Measurements from ENCODE around the gene TMEM17. TPM values are rescaled to one million over a fixed set of nuclear protein-coding genes. Genes with fewer than 3 reads are reported as not detected.

The TMEM17 gene
- total and polyA plus RNA-seq, 2 of the 13 experiments (the other 11 are each of a cell fraction or from before 2014, with no cell fraction given), result 0.22 to 0.50 TPM

DNA sequence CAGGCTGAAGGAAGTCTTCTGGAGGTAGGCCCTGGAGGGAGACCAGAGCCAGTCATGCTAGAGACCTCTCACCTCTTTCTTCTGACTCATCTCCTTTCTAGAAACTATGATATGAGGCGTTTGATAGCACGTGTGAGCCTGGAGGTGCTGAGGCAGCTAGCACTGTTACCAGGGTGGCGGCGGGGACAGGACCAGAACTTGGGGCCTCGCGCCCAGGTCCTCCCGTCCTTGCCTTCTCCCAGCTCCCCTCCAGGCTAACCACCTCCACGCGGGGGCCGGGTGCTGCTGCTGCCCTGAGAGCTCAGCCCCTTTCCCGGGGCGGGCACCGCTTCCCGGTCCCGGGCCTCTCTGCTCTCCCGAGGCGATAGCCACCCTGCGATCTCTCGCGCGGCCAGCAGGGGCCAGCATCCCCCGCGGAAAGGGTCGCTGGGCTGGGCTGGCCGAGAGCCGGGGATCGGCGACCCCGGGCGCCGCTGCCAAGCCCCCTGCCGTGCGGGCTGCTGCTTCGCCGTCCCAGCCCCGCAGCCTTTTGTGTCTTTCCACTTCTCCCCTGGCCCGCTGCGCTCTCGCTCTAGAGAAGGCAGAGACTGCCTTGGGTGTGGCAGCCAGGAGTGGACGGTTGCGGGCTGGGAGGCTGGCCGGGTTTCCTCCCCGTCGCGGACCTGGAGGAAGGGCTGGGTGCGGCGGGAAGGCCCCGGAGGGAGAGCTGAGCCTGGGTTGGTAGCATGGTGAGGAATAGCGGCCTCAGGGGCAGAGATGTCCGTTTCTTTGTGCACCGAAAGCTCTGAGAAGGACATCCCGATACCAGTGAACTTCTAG is 49.1 kb downstream of the TMEM17 start (continued):
- TF ChIP-seq, protein P1, sequence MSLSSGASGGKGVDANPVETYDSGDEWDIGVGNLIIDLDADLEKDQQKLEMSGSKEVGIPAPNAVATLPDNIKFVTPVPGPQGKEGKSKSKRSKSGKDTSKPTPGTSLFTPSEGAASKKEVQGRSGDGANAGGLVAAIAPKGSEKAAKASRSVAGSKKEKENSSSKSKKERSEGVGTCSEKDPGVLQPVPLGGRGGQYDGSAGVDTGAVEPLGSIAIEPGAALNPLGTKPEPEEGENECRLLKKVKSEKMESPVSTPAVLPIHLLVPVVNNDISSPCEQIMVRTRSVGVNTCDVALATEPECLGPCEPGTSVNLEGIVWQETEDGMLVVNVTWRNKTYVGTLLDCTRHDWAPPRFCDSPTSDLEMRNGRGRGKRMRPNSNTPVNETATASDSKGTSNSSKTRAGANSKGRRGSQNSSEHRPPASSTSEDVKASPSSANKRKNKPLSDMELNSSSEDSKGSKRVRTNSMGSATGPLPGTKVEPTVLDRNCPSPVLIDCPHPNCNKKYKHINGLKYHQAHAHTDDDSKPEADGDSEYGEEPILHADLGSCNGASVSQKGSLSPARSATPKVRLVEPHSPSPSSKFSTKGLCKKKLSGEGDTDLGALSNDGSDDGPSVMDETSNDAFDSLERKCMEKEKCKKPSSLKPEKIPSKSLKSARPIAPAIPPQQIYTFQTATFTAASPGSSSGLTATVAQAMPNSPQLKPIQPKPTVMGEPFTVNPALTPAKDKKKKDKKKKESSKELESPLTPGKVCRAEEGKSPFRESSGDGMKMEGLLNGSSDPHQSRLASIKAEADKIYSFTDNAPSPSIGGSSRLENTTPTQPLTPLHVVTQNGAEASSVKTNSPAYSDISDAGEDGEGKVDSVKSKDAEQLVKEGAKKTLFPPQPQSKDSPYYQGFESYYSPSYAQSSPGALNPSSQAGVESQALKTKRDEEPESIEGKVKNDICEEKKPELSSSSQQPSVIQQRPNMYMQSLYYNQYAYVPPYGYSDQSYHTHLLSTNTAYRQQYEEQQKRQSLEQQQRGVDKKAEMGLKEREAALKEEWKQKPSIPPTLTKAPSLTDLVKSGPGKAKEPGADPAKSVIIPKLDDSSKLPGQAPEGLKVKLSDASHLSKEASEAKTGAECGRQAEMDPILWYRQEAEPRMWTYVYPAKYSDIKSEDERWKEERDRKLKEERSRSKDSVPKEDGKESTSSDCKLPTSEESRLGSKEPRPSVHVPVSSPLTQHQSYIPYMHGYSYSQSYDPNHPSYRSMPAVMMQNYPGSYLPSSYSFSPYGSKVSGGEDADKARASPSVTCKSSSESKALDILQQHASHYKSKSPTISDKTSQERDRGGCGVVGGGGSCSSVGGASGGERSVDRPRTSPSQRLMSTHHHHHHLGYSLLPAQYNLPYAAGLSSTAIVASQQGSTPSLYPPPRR (CRISPR knock-in tag; IDR thresholded peaks at IDR 0.05; ENCODE audit: borderline replicate concordance), result peak; percentile 55; the same call in 1 of the 2 replicates
- TF ChIP-seq HDAC2 (CRISPR knock-in tag; IDR thresholded peaks at IDR 0.05) (peak; percentile 80; the same call in 1 of the 2 replicates), MXI1 (IDR thresholded peaks at IDR 0.05; ENCODE audit: borderline replicate concordance, low read depth, low read length) (peak; percentile 63; the same call in 1 of the 3 replicates), RAD51 (IDR thresholded peaks at IDR 0.05; ENCODE audit: borderline replicate concordance) (no peak), ZFP90 (CRISPR knock-in tag; IDR thresholded peaks at IDR 0.05; ENCODE audit: borderline replicate concordance) (peak; percentile 92; the same call in 1 of the 2 replicates), U2AF1 (optimal IDR thresholded peaks at IDR 0.05; ENCODE audit: low read depth, low read length) (no peak), ZNF616 (CRISPR knock-in tag; IDR thresholded peaks at IDR 0.05; ENCODE audit: low read depth) (0 out of 2 replicates have a peak, but pooled peaks have one; percentile 69), ELF3 (CRISPR knock-in tag; IDR thresholded peaks at IDR 0.05) (peak; percentile 77), ZNF124 (CRISPR knock-in tag; IDR thresholded peaks at IDR 0.05) (no peak), ZEB1 (IDR thresholded peaks at IDR 0.05; ENCODE audit: insufficient replicate concordance, low read depth) (no peak), MEF2D (CRISPR knock-in tag; IDR thresholded peaks at IDR 0.05) (no peak), MTF2 (CRISPR knock-in tag; IDR thresholded peaks at IDR 0.05; ENCODE audit: borderline replicate concordance) (no peak), KLF12 (CRISPR knock-in tag; IDR thresholded peaks at IDR 0.05; ENCODE audit: borderline replicate concordance) (peak; percentile 81; the same call in 1 of the 2 replicates), JUND (CRISPR knock-in tag; IDR thresholded peaks at IDR 0.05) (peak; percentile 10; the same call in 1 of the 2 replicates), SYNCRIP (IDR thresholded peaks at IDR 0.05; ENCODE audit: insufficient read depth, low read depth, low read length) (no peak), SSRP1 (CRISPR knock-in tag; IDR thresholded peaks at IDR 0.05) (no peak), FOXJ3 (CRISPR knock-in tag; IDR thresholded peaks at IDR 0.05; ENCODE audit: borderline replicate concordance) (peak; percentile 74)
- TF ChIP-seq, protein P2, sequence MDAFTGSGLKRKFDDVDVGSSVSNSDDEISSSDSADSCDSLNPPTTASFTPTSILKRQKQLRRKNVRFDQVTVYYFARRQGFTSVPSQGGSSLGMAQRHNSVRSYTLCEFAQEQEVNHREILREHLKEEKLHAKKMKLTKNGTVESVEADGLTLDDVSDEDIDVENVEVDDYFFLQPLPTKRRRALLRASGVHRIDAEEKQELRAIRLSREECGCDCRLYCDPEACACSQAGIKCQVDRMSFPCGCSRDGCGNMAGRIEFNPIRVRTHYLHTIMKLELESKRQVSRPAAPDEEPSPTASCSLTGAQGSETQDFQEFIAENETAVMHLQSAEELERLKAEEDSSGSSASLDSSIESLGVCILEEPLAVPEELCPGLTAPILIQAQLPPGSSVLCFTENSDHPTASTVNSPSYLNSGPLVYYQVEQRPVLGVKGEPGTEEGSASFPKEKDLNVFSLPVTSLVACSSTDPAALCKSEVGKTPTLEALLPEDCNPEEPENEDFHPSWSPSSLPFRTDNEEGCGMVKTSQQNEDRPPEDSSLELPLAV (CRISPR knock-in tag; conservative IDR thresholded peaks at IDR 0.05; ENCODE audit: low read depth), result no peak; the same call in 1 of the 2 replicates
- TF ChIP-seq, protein P3, sequence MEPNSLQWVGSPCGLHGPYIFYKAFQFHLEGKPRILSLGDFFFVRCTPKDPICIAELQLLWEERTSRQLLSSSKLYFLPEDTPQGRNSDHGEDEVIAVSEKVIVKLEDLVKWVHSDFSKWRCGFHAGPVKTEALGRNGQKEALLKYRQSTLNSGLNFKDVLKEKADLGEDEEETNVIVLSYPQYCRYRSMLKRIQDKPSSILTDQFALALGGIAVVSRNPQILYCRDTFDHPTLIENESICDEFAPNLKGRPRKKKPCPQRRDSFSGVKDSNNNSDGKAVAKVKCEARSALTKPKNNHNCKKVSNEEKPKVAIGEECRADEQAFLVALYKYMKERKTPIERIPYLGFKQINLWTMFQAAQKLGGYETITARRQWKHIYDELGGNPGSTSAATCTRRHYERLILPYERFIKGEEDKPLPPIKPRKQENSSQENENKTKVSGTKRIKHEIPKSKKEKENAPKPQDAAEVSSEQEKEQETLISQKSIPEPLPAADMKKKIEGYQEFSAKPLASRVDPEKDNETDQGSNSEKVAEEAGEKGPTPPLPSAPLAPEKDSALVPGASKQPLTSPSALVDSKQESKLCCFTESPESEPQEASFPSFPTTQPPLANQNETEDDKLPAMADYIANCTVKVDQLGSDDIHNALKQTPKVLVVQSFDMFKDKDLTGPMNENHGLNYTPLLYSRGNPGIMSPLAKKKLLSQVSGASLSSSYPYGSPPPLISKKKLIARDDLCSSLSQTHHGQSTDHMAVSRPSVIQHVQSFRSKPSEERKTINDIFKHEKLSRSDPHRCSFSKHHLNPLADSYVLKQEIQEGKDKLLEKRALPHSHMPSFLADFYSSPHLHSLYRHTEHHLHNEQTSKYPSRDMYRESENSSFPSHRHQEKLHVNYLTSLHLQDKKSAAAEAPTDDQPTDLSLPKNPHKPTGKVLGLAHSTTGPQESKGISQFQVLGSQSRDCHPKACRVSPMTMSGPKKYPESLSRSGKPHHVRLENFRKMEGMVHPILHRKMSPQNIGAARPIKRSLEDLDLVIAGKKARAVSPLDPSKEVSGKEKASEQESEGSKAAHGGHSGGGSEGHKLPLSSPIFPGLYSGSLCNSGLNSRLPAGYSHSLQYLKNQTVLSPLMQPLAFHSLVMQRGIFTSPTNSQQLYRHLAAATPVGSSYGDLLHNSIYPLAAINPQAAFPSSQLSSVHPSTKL (CRISPR knock-in tag; IDR thresholded peaks at IDR 0.05), result peak; percentile 84; the same call in 1 of the 2 replicates
